Ectodermal cell (in vitro differentiated cells): Measurements from ENCODE around the gene CBS.

Experiments used
- H3K27ac ChIP-seq: 2 replicates; pipeline ENCODE4 v1.7.0; 2013; ENCODE audit warnings: mild to moderate bottlenecking, low read depth, low read length; ENCODE audit not compliant: insufficient read depth, poor library complexity, severe bottlenecking
- H3K27me3 ChIP-seq: 2 replicates; pipeline ENCODE4 v1.7.0; 2013; ENCODE audit warnings: mild to moderate bottlenecking, low read length; ENCODE audit not compliant: insufficient read depth, control insufficient read depth, poor library complexity, severe bottlenecking
- H3K36me3 ChIP-seq: one replicate; pipeline ENCODE4 v1.7.0; 2013; ENCODE audit warnings: low read length; ENCODE audit not compliant: control insufficient read depth, insufficient read depth
- H3K4me1 ChIP-seq: one replicate; pipeline ENCODE4 v1.7.0; 2013; ENCODE audit warnings: low read length; ENCODE audit not compliant: control insufficient read depth, insufficient read depth
- H3K4me3 ChIP-seq: 2 replicates; pipeline ENCODE4 v1.7.0; 2013; ENCODE audit warnings: low read depth, low read length, control low read depth; ENCODE audit not compliant: insufficient read depth
- H3K9me3 ChIP-seq: 2 replicates; pipeline ENCODE4 v1.7.0; 2013; ENCODE audit warnings: mild to moderate bottlenecking, low read length, moderate library complexity; ENCODE audit not compliant: control insufficient read depth
- WGBS, 2 experiments: methylation state at CpG; one replicate each; pipeline ENCODE4 v1.1.7; 2013; ENCODE audit warnings: missing lambda C conversion rate in 2 of 2; 5-methylcytosine and 5-hydroxymethylcytosine counted together

CBS gene

GRCh38 chr21:43024439-43025136 is 51.0 kb downstream of the CBS start:
- Histone ChIP-seq H3K4me3 (no peak overlapping the region), H3K27me3 (no peaks in the 10 kb centered on the region), H3K27ac (no peak overlapping the region), H3K9me3 (no peaks in the 10 kb centered on the region), H3K4me1 (no peaks in the 10 kb centered on the region), H3K36me3 (no peaks in the 10 kb centered on the region)
- 95% methylated on average over 17 of the region's 17 CpGs for WGBS, 2 experiments

DNA sequence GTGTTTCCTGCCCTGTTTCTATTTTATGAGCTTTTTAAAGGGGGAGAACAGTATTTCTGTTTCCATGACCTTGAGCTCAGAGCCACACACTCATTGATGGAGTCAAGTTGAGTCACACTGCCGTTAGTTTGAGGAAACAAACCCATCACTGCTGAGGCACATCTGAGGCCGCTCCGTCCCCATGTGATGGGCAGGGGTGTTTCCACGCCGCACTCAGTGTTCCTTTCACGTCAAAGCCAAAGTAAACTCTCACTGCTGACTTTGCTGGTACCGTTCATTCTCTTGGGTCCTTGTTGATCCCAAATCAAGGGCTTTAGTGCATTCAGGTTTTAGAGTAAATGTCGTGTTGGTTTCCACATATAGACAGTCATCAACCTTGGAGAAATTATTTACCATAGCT is 52.5 kb downstream of the CBS start:
- WGBS, 2 experiments, result 94 to 97% methylated on average over 8 of the region's 8 CpGs

DNA sequence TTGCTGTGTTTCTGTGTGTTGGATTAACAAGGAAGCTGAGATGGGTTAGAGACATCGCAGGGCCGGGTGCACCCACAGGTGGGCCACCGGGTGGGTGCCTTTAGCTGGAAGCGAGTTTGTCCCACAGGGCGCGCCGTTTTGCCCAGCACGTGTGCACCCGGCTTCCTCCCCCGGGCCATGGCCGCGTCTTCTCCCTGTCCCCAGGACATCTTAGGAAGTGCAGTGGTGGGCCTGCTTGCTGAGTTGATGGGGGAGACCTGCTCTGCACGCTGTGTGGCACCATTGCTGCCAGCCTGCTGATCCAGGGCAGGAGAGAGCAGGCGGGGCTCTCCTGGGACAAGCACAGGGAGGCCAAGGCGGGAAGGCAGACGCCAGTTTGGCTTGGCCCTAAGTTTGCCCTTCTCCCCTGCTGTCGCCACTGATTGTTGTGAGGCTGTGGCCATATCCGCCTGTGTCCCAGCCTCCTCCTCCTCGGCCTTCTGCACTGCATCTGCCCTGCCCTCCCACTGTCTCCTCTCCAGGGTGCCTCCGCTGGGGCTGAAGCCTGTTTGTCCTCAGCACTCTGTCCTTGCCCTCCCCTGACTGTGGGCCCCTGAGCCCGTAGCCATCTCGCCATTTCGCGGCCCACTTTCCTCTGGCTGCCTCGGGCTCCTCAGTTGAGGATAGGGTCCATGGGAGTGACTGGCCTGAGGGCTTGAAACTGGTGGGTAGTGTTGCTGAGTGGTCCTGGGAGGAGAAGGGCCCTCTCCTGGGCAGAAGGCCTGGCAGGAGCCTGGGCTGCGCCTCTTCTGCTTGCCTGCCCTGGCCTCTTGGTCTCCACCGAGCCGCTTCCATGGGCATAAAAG is 53.7 kb downstream of the CBS start:
- no peaks in the 10 kb centered on the region for H3K36me3 ChIP-seq
- no peaks in the 10 kb centered on the region for H3K9me3 ChIP-seq
- no peak overlapping the region for H3K27ac ChIP-seq
- no peak overlapping the region for H3K4me3 ChIP-seq
- H3K27me3 ChIP-seq, result no peaks in the 10 kb centered on the region
- H3K4me1 ChIP-seq, result no peaks in the 10 kb centered on the region
- 92 to 94% methylated on average over 28 of the region's 28 CpGs for WGBS, 2 experiments

More for the DNA sequence above, 52.5 kb downstream of the CBS start:
- Histone ChIP-seq H3K9me3 (no peaks in the 10 kb centered on the region), H3K27ac (no peak overlapping the region), H3K4me3 (no peak overlapping the region), H3K36me3 (no peaks in the 10 kb centered on the region), H3K27me3 (no peaks in the 10 kb centered on the region), H3K4me1 (no peaks in the 10 kb centered on the region)

- Histone ChIP-seq H3K9me3 (no peaks in the 10 kb centered on the region), H3K27me3 (no peaks in the 10 kb centered on the region), H3K4me3 (no peak overlapping the region), H3K4me1 (no peaks in the 10 kb centered on the region), H3K36me3 (no peaks in the 10 kb centered on the region), H3K27ac (no peak overlapping the region)
- 96 to 97% methylated on average over 10 of the region's 10 CpGs for WGBS, 2 experiments
These were observed 54.4 kb downstream of the CBS start for GRCh38 chr21:43021191-43021590.

DNA sequence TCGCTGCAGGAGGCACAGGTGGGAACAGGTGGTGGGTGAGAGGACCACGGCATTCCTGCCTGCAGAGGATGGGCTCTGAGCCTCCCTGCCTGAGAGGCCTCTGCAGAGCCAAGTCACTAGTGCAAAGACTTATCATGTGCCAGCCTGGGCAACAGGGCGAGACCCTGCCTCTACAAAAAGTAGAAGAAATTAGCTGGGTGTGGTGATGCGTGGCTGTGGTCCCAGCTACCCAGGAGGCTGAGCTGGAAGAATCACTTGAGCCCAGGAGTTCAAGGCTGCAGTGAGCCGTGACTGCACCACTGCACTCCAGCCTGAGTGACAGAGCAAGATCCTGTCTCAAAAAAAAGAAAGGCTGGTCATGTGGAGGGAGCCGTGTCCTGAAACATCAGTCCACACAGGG is 54.9 kb downstream of the CBS start:
- no peak overlapping the region for H3K4me3 ChIP-seq
- H3K4me1 ChIP-seq, result no peaks in the 10 kb centered on the region
- H3K27ac ChIP-seq, result no peak overlapping the region
- no peaks in the 10 kb centered on the region for H3K36me3 ChIP-seq
- no peaks in the 10 kb centered on the region for H3K27me3 ChIP-seq
- 93 to 94% methylated on average over 6 of the region's 6 CpGs for WGBS, 2 experiments
- no peaks in the 10 kb centered on the region for H3K9me3 ChIP-seq

DNA sequence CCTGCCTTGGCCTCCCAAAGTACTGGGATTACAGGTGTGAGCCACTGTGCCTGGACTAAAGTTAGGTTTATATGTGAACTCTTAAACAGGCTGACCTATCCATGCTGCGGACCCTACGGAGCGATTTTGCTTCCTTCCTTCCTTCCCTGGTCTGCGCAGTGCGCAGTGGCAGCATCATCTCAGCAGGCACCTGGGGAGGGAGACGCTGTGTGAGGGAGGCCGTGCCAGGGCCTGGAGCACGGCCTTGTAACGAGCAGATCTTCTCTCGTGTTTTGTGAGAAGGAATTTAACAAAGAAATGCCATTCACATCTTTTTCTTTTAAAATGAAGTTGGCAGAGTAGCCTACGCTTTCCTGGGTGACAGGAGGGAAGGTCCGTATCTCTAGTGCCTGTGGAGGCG is 55.5 kb downstream of the CBS start:
- Histone ChIP-seq H3K36me3 (no peaks in the 10 kb centered on the region), H3K27ac (no peak overlapping the region), H3K4me3 (no peak overlapping the region), H3K9me3 (no peaks in the 10 kb centered on the region), H3K27me3 (no peaks in the 10 kb centered on the region), H3K4me1 (no peaks in the 10 kb centered on the region)
- WGBS, 2 experiments, result 92 to 93% methylated on average over 13 of the region's 13 CpGs

- Histone ChIP-seq H3K27me3 (no peaks in the 10 kb centered on the region), H3K36me3 (no peaks in the 10 kb centered on the region), H3K27ac (no peak overlapping the region), H3K4me1 (no peaks in the 10 kb centered on the region), H3K9me3 (no peaks in the 10 kb centered on the region), H3K4me3 (no peak overlapping the region)
- 95 to 96% methylated on average over 10 of the region's 10 CpGs for WGBS, 2 experiments
These were observed 57.1 kb downstream of the CBS start for GRCh38 chr21:43018519-43018918.

DNA sequence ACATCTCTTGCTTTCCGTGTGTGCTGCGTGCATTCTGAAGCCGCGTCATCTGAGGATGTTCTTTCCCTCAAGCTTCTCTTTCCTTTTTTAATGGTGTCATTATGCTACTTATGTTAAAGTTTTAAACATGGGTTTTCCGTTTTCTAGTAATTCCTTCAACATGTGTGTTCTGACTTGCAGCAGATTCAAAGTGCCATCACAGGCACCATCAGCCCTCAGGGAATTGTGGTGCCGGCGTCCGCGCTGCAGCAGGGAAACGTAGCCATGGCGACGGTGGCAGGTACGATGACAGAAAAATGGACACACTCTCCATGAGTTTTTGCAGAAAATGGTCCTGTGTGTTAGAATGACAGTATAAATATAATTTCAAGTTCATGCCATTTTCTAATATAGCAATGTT is 58.9 kb downstream of the CBS start:
- Histone ChIP-seq H3K4me3 (no peak overlapping the region), H3K27ac (no peak overlapping the region), H3K9me3 (no peaks in the 10 kb centered on the region), H3K4me1 (no peaks in the 10 kb centered on the region), H3K27me3 (no peaks in the 10 kb centered on the region), H3K36me3 (no peaks in the 10 kb centered on the region)
- 95% methylated on average over 13 of the region's 13 CpGs for WGBS, 2 experiments

- Histone ChIP-seq H3K4me3 (no peak overlapping the region), H3K9me3 (no peaks in the 10 kb centered on the region), H3K4me1 (no peaks in the 10 kb centered on the region), H3K36me3 (no peaks in the 10 kb centered on the region), H3K27me3 (no peaks in the 10 kb centered on the region), H3K27ac (no peak overlapping the region)
- WGBS, 2 experiments, result 87 to 89% methylated on average over 12 to 13 of the region's 13 CpGs
These were observed 59.6 kb downstream of the CBS start for GRCh38 chr21:43015906-43016540.

DNA sequence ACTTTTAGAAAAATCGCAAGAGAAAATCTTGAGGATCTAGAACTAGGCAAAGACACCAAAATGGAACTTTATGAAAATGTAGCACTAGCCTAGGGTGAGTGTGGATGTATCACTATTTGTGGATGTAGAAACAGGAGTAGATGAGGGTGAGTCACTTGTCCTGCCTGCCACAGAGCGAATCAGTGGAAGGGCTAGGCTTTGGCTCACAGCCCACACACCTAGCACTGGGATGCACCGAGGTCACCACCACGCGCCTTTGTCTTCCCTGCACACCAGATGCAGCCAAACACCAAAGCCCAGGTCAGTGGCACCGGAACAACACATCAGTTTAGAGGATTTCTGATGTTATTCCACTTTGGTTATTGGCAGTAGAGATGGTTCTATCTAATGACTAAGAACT is 63.0 kb downstream of the CBS start:
- no peak overlapping the region for H3K27ac ChIP-seq
- 96% methylated on average over 6 of the region's 6 CpGs for WGBS, 2 experiments
- no peaks in the 10 kb centered on the region for H3K27me3 ChIP-seq
- H3K4me1 ChIP-seq, result no peaks in the 10 kb centered on the region
- H3K9me3 ChIP-seq, result no peaks in the 10 kb centered on the region
- H3K4me3 ChIP-seq, result no peak overlapping the region
- H3K36me3 ChIP-seq, result no peaks in the 10 kb centered on the region
